Measurements from ENCODE around the gene SORBS2.

SORBS2 gene

GRCh38 chr4:185671496-185671895 is 140.5 kb downstream of the SORBS2 start:
- no peak for DNase-seq (ENCODE audit: low read depth)
- H3K4me3 ChIP-seq (ENCODE audit: low read depth, low read length) = no peak overlapping the region
- TF ChIP-seq, protein P1, sequence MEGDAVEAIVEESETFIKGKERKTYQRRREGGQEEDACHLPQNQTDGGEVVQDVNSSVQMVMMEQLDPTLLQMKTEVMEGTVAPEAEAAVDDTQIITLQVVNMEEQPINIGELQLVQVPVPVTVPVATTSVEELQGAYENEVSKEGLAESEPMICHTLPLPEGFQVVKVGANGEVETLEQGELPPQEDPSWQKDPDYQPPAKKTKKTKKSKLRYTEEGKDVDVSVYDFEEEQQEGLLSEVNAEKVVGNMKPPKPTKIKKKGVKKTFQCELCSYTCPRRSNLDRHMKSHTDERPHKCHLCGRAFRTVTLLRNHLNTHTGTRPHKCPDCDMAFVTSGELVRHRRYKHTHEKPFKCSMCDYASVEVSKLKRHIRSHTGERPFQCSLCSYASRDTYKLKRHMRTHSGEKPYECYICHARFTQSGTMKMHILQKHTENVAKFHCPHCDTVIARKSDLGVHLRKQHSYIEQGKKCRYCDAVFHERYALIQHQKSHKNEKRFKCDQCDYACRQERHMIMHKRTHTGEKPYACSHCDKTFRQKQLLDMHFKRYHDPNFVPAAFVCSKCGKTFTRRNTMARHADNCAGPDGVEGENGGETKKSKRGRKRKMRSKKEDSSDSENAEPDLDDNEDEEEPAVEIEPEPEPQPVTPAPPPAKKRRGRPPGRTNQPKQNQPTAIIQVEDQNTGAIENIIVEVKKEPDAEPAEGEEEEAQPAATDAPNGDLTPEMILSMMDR (IDR thresholded peaks at IDR 0.05; ENCODE audit: low read depth, low read length, missing control alignments) = no peak

GRCh38 chr4:185671066-185671465 is 140.9 kb downstream of the SORBS2 start:
- no peak for DNase-seq (ENCODE audit: low read depth)
- TF ChIP-seq, protein P1 (IDR thresholded peaks at IDR 0.05; ENCODE audit: low read depth, low read length, missing control alignments) = no peak
- H3K4me3 ChIP-seq (ENCODE audit: low read depth, low read length) = no peak overlapping the region

DNA sequence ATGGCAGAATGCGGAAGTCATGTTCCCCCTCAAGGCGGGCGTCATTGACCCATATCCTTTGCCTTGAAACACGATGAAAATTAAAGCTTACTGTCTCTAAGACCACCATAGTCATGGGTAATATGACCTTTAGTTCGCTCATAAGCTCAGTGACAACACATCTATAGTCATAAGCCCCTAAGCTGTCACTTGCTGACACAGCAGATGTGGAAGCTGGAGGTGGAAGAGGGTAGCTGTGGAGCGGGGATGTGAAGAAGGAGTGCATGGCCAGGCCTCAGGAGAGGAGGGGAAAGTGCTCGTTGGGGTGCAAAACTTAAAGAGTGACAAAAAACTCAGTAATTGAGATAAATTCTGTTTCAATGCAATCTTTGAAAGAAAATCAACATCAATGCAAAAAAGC is 142.7 kb downstream of the SORBS2 start:
- DNase-seq (ENCODE audit: low read depth) = no peak
- no peak overlapping the region for H3K4me3 ChIP-seq (ENCODE audit: low read depth, low read length)
- TF ChIP-seq, protein P1 (IDR thresholded peaks at IDR 0.05; ENCODE audit: low read depth, low read length, missing control alignments) = no peak

GRCh38 chr4:185666156-185666555 is 145.8 kb downstream of the SORBS2 start:
- TF ChIP-seq, protein P1 (IDR thresholded peaks at IDR 0.05; ENCODE audit: low read depth, low read length, missing control alignments) = no peak
- no peak for DNase-seq (ENCODE audit: low read depth)
- H3K4me3 ChIP-seq (ENCODE audit: low read depth, low read length) = no peak overlapping the region

DNA sequence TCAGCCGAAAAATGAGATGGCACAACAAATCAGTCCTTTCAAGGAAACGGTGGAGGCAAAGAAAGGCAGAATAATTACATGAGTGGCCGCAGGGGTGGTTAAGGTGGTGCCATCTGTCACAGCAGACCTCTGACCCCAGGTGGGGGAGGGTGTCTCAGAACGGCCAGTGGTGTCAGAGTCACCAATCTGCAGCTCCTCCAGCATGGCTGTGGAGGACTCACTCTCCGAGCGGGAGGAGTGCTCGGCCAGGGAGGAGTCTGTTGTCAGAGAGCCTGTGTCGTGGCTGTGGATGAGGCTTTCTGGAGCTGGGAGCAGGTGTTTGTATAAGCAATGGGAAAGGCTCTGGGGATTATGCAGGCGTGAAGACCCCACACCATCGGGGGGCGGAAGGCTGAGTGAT is 146.3 kb downstream of the SORBS2 start:
- TF ChIP-seq, protein P1 (IDR thresholded peaks at IDR 0.05; ENCODE audit: low read depth, low read length, missing control alignments) = no peak

GRCh38 chr4:185664481-185664880 is 147.5 kb downstream of the SORBS2 start:
- DNase-seq (ENCODE audit: low read depth) = no peak
- H3K4me3 ChIP-seq (ENCODE audit: low read depth, low read length) = no peak overlapping the region
- TF ChIP-seq, protein P1 (IDR thresholded peaks at IDR 0.05; ENCODE audit: low read depth, low read length, missing control alignments) = no peak

More for the DNA sequence above, 146.3 kb downstream of the SORBS2 start:
- DNase-seq (ENCODE audit: low read depth) = no peak
- H3K4me3 ChIP-seq (ENCODE audit: low read depth, low read length) = no peak overlapping the region

DNA sequence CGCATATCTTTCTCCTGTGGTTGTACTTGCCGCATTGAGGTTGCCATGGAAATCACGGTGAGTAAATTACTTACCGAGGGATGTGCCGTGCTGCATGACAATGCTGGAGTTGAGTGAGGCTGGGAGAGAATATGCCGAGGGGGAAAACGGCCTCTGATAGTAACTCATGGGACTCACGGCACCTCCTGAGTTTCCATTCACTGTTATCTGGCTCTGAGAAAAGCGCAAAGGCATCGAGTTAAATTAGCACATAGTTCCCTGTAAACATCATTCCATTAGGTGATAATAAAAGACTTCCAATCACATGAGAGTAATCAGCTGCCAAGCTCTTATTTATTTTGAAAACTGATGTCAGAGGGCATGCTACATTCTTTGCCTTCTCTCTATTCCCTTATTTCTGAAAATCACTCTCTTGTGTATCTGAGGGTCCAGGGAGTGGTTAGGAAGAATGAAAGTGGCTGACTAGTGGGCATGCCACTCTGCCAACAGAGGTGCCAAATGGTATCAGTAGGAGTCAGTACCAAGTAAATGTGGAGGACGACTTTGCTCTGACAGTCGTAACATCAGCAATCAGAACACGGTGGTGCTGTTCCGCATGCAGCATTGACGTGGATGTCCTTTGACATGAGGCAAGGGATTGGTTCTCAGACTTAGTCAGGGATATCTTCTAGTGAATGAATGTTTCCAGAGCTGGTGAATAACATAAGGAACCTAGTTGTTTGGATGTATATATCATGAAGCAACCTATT is 149.8 kb downstream of the SORBS2 start:
- H3K4me3 ChIP-seq (ENCODE audit: low read depth, low read length) = no peak overlapping the region
- TF ChIP-seq, protein P1 (IDR thresholded peaks at IDR 0.05; ENCODE audit: low read depth, low read length, missing control alignments) = no peak
- no peak for DNase-seq (ENCODE audit: low read depth)
